Measurements from ENCODE around the gene TJP2.

DNA sequence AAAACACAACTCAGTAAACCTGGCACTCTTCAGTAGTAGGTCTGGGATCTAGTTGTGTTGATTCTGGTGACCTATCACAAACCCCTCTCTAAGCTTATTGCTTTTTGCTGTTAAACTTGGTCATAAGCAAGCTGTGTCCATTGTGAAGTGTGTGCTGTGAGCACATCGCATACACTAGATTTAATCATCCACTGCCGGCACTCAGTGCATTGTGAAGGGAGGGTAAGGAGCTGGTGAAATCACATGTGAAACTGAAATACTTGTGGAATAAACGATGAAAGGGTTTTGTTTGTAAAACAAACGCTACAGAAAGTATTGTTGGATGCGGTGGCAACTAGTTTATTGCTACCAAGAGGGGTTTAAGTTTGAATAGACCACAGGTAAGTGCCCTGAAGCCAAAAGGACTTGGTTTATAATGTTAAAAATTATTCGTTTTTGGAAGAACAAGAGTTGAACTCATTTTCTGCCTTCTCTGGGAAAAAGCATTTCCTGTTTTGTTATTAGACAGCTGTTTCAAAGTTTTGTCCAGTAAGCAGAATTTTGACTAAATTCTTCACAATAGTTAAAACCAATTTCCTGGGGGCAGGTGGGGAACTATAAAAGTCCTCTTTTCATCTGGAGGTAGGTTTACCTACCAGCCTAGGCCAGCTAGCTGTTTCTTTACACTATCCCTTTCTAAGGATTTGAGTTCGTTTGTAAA is 24.6 kb downstream of the TJP2 start:
- no peak for TF ChIP-seq ZSCAN30 (tag by site-specific recombination; IDR thresholded peaks at IDR 0.05)
- TF ChIP-seq CTCF (tag by site-specific recombination; IDR thresholded peaks at IDR 0.05) = no peak
- TF ChIP-seq ZNF138 (tag by site-specific recombination; IDR thresholded peaks at IDR 0.05; ENCODE audit: borderline replicate concordance) = no peak
- TF ChIP-seq, protein P1, sequence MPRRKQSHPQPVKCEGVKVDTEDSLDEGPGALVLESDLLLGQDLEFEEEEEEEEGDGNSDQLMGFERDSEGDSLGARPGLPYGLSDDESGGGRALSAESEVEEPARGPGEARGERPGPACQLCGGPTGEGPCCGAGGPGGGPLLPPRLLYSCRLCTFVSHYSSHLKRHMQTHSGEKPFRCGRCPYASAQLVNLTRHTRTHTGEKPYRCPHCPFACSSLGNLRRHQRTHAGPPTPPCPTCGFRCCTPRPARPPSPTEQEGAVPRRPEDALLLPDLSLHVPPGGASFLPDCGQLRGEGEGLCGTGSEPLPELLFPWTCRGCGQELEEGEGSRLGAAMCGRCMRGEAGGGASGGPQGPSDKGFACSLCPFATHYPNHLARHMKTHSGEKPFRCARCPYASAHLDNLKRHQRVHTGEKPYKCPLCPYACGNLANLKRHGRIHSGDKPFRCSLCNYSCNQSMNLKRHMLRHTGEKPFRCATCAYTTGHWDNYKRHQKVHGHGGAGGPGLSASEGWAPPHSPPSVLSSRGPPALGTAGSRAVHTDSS (tag by site-specific recombination; IDR thresholded peaks at IDR 0.05) = no peak
- TF ChIP-seq MYNN (tag by site-specific recombination; IDR thresholded peaks at IDR 0.05; ENCODE audit: borderline replicate concordance) = no peak
- TF ChIP-seq TRIM28 (IDR thresholded peaks at IDR 0.05; ENCODE audit: borderline replicate concordance, low read length) = no peak
- no peak for TF ChIP-seq REPIN1 (tag by site-specific recombination; IDR thresholded peaks at IDR 0.05; ENCODE audit: low read depth)
- no peak for TF ChIP-seq ZNF473 (tag by site-specific recombination; IDR thresholded peaks at IDR 0.05)
- no peak for TF ChIP-seq ZNF561 (tag by site-specific recombination; IDR thresholded peaks at IDR 0.05; ENCODE audit: borderline replicate concordance)
- TF ChIP-seq, protein P2, sequence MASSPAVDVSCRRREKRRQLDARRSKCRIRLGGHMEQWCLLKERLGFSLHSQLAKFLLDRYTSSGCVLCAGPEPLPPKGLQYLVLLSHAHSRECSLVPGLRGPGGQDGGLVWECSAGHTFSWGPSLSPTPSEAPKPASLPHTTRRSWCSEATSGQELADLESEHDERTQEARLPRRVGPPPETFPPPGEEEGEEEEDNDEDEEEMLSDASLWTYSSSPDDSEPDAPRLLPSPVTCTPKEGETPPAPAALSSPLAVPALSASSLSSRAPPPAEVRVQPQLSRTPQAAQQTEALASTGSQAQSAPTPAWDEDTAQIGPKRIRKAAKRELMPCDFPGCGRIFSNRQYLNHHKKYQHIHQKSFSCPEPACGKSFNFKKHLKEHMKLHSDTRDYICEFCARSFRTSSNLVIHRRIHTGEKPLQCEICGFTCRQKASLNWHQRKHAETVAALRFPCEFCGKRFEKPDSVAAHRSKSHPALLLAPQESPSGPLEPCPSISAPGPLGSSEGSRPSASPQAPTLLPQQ (tag by site-specific recombination; IDR thresholded peaks at IDR 0.05) = no peak
- no peak for TF ChIP-seq KLF10 (tag by site-specific recombination; IDR thresholded peaks at IDR 0.05)
